Stomach (tissue), 4 donors: Measurements from ENCODE around the gene U2SURP.

Experiments
- CTCF ChIP-seq, 7 experiments: fragments of 450-650 bp in 4 of 7; fragments of 200-600 bp in 3 of 7; sonication (generic) in 3 of 7; IDR thresholded peaks; one replicate each; pipeline ENCODE4 v1.5.1; 2016 to 2019; ENCODE audit warnings: antibody characterized with exemption in 7 of 7, control low read depth in 2 of 7, mild to moderate bottlenecking in 1 of 7
- POLR2A ChIP-seq, 4 donors: fragments of 450-650 bp; IDR thresholded peaks; one replicate each; pipeline ENCODE4 v1.6.1; 2016; ENCODE audit warnings: antibody characterized with exemption in 4 of 4, control low read depth in 2 of 4, mild to moderate bottlenecking in 1 of 4, moderate library complexity in 1 of 4
- POLR2AphosphoS5 ChIP-seq, 3 donors: sonication (generic); formaldehyde crosslinking; IDR thresholded peaks; one replicate each; pipeline ENCODE4 v1.6.1; 2016; ENCODE audit warnings: antibody characterized with exemption in 3 of 3

GRCh38 chr3:142990721-142991120 lies 10.6 kb upstream of the U2SURP start:
- TF ChIP-seq CTCF (IDR thresholded peaks at IDR 0.05), result no peak
- TF ChIP-seq POLR2A (IDR thresholded peaks at IDR 0.05), result no peak
- TF ChIP-seq POLR2AphosphoS5 (IDR thresholded peaks at IDR 0.05), result no peak
